T-helper 2 cell treated with Interferon-gamma antibody and Interleukin-4, amounts not matched to agents 5 μg/mL and 100 μg/mL, for 36 hours (primary cell): ENCODE measurements around the gene PAN3.

ENCODE experiments used
- DNase-seq: peaks from one replicate; pipeline ENCODE4 v3.0.0; 2021; ENCODE audit warnings: low spot score
- H3K27ac Mint-ChIP-seq: one replicate; pipeline ENCODE4 v1.8.0; 2021; ENCODE audit warnings: mild to moderate bottlenecking, mixed read lengths
- H3K27me3 Mint-ChIP-seq: one replicate; pipeline ENCODE4 v1.8.0; 2021; ENCODE audit warnings: low read depth, mixed read lengths
- H3K36me3 Mint-ChIP-seq: one replicate; pipeline ENCODE4 v1.8.0; 2021; ENCODE audit warnings: low read depth, mixed read lengths
- H3K4me1 Mint-ChIP-seq: one replicate; pipeline ENCODE4 v1.8.0; 2021; ENCODE audit warnings: low read depth, mixed read lengths
- H3K4me3 Mint-ChIP-seq: one replicate; pipeline ENCODE4 v1.8.0; 2022; ENCODE audit warnings: mild to moderate bottlenecking, moderate library complexity, mixed read lengths
- H3K9me3 Mint-ChIP-seq: one replicate; pipeline ENCODE4 v1.8.0; 2021; ENCODE audit warnings: mixed read lengths

PAN3 gene

GRCh38 chr13:28267497-28267896 lies 129.2 kb downstream of the PAN3 start:
- peaks cover 14% of the 10 kb centered on the region for H3K4me1 Mint-ChIP-seq
- DNase-seq, result no peak
- no peak overlapping the region for H3K4me3 Mint-ChIP-seq
- no peak overlapping the region for H3K27ac Mint-ChIP-seq
- no peaks in the 10 kb centered on the region for H3K27me3 Mint-ChIP-seq
- H3K9me3 Mint-ChIP-seq, result peaks cover 11% of the 10 kb centered on the region
- H3K36me3 Mint-ChIP-seq, result peaks cover 54% of the 10 kb centered on the region

DNA sequence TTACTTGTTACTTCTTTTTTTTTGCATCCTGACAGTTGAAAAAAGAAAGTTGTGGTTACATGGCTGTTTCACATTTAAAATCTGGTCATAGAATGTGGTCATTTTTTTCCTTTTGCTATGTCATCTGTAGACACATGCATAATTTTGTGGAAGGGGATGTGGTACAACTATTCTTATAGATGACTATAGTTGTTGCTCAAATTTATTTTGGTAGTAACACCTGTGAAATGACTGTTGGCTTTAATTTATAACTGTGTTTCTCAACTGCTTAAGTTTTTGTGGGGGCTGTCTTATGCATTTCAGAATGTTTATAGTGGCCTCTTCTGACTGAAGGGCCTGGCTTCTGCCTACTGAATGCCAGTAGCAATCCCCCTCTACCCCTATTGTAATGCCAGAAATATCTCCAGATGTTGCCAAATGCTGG lies 130.5 kb downstream of the PAN3 start:
- Mint-ChIP-seq H3K4me3 (peak overlapping the region; percentile 1), H3K27ac (peak overlapping the region; percentile 13), H3K27me3 (no peaks in the 10 kb centered on the region), H3K36me3 (peaks cover 46% of the 10 kb centered on the region), H3K9me3 (peaks cover 7% of the 10 kb centered on the region), H3K4me1 (peaks cover 14% of the 10 kb centered on the region)
- DNase-seq, result peak; percentile 9

DNA sequence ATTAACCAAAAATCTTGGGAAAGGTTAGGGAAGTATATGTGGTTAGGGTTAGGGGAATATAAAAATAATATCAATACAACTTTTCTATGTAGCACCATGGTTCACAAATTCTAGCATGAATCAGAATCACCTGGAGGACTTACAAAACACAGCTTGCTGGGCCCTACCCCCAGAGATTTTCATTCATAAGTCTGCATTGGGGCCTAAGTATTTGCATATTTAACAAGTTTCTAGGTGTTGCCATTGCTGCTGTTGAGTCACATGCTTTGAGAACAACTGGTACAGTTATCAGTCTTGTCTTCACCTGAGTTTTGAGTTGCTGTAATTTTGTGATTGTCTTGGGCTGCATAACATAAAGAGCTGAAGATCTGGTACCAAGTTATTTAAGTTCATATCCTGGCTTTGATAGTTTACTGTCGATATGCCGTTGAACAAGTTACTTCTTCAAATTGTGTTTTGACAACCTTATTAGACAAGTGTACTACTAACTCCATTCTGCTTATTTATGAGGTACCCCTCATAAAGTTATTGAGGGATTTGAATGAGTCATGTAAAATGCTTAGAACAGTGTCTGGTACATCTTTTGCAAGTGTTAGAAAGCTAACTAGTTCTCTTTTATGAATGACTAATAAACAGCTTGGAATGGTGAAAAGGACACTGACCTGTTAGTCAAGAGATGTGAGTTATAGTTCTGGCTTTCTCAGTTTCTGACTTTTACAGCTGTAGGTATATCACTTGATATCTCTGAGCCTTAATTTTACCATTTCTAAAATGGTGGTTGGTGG lies 132.9 kb downstream of the PAN3 start:
- no peak for DNase-seq
- H3K27ac Mint-ChIP-seq, result no peak overlapping the region
- H3K27me3 Mint-ChIP-seq, result no peaks in the 10 kb centered on the region
- H3K4me3 Mint-ChIP-seq, result no peak overlapping the region
- peaks cover 50% of the 10 kb centered on the region for H3K36me3 Mint-ChIP-seq
- H3K4me1 Mint-ChIP-seq, result peaks cover 18% of the 10 kb centered on the region
- H3K9me3 Mint-ChIP-seq, result peaks cover 7% of the 10 kb centered on the region

GRCh38 chr13:28273919-28274318 lies 135.6 kb downstream of the PAN3 start:
- no peak for DNase-seq
- no peaks in the 10 kb centered on the region for H3K27me3 Mint-ChIP-seq
- H3K36me3 Mint-ChIP-seq, result peaks cover 45% of the 10 kb centered on the region
- H3K9me3 Mint-ChIP-seq, result no peaks in the 10 kb centered on the region
- peaks cover 7% of the 10 kb centered on the region for H3K4me1 Mint-ChIP-seq
- no peak overlapping the region for H3K27ac Mint-ChIP-seq
- H3K4me3 Mint-ChIP-seq, result no peak overlapping the region

DNA sequence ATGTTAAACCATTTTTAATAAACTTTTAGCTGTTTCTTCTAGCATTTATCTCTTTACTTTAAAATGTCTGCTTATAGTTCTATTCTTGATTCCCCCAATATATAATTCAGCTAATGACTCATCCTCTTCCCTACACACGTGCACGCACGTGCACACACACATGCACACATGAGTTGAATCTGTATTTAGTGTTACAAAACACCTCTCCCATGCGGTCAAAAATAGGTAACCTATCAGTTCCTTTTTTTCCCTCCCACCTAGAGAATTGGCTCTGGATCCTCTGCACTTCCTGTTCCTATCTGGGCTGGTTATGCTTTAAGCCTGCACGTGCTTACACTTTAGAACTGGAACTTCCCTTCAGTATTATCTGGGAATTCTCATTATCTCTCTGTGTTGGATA lies 144.1 kb downstream of the PAN3 start:
- no peak for DNase-seq

DNA sequence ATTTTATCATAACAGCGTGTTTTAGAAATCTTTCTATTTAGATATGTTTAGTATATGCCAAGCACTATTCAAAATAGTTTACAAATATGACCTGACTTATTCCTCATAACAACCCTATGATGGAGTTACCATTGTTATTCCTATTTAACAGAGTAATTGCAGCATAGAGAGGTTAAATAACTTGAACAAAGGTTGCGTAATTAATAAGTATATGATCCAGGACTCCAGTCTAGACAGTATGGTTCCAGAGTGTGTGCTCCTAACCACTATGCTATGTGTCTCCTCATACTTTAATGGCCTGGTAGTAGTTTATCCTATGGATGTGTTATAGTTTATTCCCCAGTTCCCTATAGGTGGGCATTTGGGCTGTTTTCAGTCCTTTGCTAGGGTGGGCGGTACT lies 145.3 kb downstream of the PAN3 start:
- Mint-ChIP-seq H3K9me3 (no peaks in the 10 kb centered on the region), H3K27me3 (no peaks in the 10 kb centered on the region), H3K4me3 (no peak overlapping the region), H3K4me1 (peaks cover 9% of the 10 kb centered on the region), H3K27ac (no peak overlapping the region), H3K36me3 (peaks cover 54% of the 10 kb centered on the region)
- DNase-seq, result no peak

More for the DNA sequence above, 144.1 kb downstream of the PAN3 start:
- H3K27me3 Mint-ChIP-seq, result no peaks in the 10 kb centered on the region
- no peak overlapping the region for H3K4me3 Mint-ChIP-seq
- no peak overlapping the region for H3K27ac Mint-ChIP-seq
- no peaks in the 10 kb centered on the region for H3K9me3 Mint-ChIP-seq
- H3K4me1 Mint-ChIP-seq, result peaks cover 9% of the 10 kb centered on the region
- peaks cover 53% of the 10 kb centered on the region for H3K36me3 Mint-ChIP-seq

GRCh38 chr13:28286263-28286662 lies 147.9 kb downstream of the PAN3 start:
- Mint-ChIP-seq H3K27me3 (no peaks in the 10 kb centered on the region), H3K27ac (no peak overlapping the region), H3K4me3 (no peak overlapping the region), H3K9me3 (no peaks in the 10 kb centered on the region), H3K4me1 (peaks cover 9% of the 10 kb centered on the region), H3K36me3 (peaks cover 46% of the 10 kb centered on the region)
- DNase-seq, result no peak

GRCh38 chr13:28297341-28297740 lies 159.0 kb downstream of the PAN3 start:
- DNase-seq, result no peak
- peaks cover 19% of the 10 kb centered on the region for H3K36me3 Mint-ChIP-seq
- H3K4me1 Mint-ChIP-seq, result peaks cover 8% of the 10 kb centered on the region
- no peaks in the 10 kb centered on the region for H3K27me3 Mint-ChIP-seq
- H3K9me3 Mint-ChIP-seq, result no peaks in the 10 kb centered on the region
- H3K4me3 Mint-ChIP-seq, result no peak overlapping the region
- no peak overlapping the region for H3K27ac Mint-ChIP-seq

- Mint-ChIP-seq H3K36me3 (peaks cover 4% of the 10 kb centered on the region), H3K27me3 (no peaks in the 10 kb centered on the region), H3K4me3 (no peak overlapping the region), H3K27ac (no peak overlapping the region), H3K4me1 (peaks cover 8% of the 10 kb centered on the region), H3K9me3 (no peaks in the 10 kb centered on the region)
- DNase-seq, result no peak
Observed at GRCh38 chr13:28299916-28300315, 161.6 kb downstream of the PAN3 start.

- no peak overlapping the region for H3K27ac Mint-ChIP-seq
- no peaks in the 10 kb centered on the region for H3K27me3 Mint-ChIP-seq
Observed at GRCh38 chr13:28301839-28302238, 163.5 kb downstream of the PAN3 start.

DNA sequence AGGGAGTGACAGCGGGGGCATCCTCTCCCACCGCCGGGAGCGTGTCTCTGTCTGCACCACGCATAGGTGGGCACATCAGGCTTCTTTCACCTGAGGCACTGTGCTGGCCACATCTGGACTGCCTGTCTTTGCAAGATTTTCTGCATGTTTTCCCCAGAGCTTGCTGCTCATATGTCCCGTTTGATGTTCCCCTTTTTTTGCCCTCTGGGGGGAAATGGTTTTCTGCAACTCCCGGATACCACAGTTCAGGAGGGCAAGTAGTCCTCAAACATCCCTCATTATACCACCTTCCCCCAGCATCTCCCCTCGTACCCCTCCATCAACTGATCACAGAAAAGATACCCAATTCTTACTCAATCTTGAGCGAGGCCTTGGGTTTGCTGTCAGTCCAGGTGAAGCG lies 168.0 kb downstream of the PAN3 start:
- no peaks in the 10 kb centered on the region for H3K36me3 Mint-ChIP-seq
- H3K9me3 Mint-ChIP-seq, result no peaks in the 10 kb centered on the region
- H3K4me3 Mint-ChIP-seq, result no peak overlapping the region
- H3K4me1 Mint-ChIP-seq, result peaks cover 8% of the 10 kb centered on the region
- no peak overlapping the region for H3K27ac Mint-ChIP-seq
- H3K27me3 Mint-ChIP-seq, result no peaks in the 10 kb centered on the region
- no peak for DNase-seq

More at GRCh38 chr13:28301839-28302238, 163.5 kb downstream of the PAN3 start:
- H3K4me3 Mint-ChIP-seq, result no peak overlapping the region
- DNase-seq, result no peak
- no peaks in the 10 kb centered on the region for H3K9me3 Mint-ChIP-seq
- H3K36me3 Mint-ChIP-seq, result no peaks in the 10 kb centered on the region
- peaks cover 8% of the 10 kb centered on the region for H3K4me1 Mint-ChIP-seq

GRCh38 chr13:28313579-28313978 lies 175.2 kb downstream of the PAN3 start:
- Mint-ChIP-seq H3K27me3 (no peaks in the 10 kb centered on the region), H3K9me3 (no peaks in the 10 kb centered on the region), H3K4me1 (no peaks in the 10 kb centered on the region), H3K36me3 (no peaks in the 10 kb centered on the region), H3K4me3 (no peak overlapping the region), H3K27ac (no peak overlapping the region)
- no peak for DNase-seq

- Mint-ChIP-seq H3K27ac (no peak overlapping the region), H3K4me3 (no peak overlapping the region), H3K4me1 (no peaks in the 10 kb centered on the region), H3K36me3 (no peaks in the 10 kb centered on the region), H3K27me3 (no peaks in the 10 kb centered on the region), H3K9me3 (no peaks in the 10 kb centered on the region)
- DNase-seq, result no peak
Observed at GRCh38 chr13:28314879-28315278, 176.5 kb downstream of the PAN3 start.

GRCh38 chr13:28316129-28316528 lies 177.8 kb downstream of the PAN3 start:
- Mint-ChIP-seq H3K4me1 (no peaks in the 10 kb centered on the region), H3K27ac (no peak overlapping the region), H3K36me3 (no peaks in the 10 kb centered on the region), H3K4me3 (no peak overlapping the region), H3K9me3 (no peaks in the 10 kb centered on the region), H3K27me3 (no peaks in the 10 kb centered on the region)
- no peak for DNase-seq

DNA sequence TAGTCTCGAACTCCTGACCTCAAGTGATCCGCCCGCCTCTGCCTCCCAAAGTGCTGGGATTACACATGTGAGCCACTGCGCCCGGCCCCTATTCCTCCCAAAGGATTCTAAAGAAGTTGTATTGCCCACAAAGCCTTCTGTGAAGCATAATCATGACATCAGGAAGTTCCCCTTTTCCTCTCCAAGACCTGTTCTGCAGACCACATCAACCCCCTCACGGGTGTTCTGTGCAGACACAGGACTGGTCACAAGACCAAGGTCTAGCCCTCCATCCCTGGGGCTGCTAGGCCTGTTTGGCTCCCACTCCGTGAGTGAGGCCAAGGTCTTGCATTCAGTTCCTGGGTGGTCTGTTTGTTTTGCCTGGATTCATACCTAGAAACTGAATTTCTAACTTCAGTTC lies 178.5 kb downstream of the PAN3 start:
- H3K27ac Mint-ChIP-seq, result no peak overlapping the region
- no peaks in the 10 kb centered on the region for H3K27me3 Mint-ChIP-seq
- no peaks in the 10 kb centered on the region for H3K4me1 Mint-ChIP-seq
- no peak overlapping the region for H3K4me3 Mint-ChIP-seq
- no peak for DNase-seq
- H3K9me3 Mint-ChIP-seq, result no peaks in the 10 kb centered on the region
- no peaks in the 10 kb centered on the region for H3K36me3 Mint-ChIP-seq
